Omental fat pad (tissue), 4 donors: ENCODE results near the gene GUCY1A2. TPM values are rescaled to one million over a fixed set of nuclear protein-coding genes. Genes with fewer than 3 reads are reported as not detected.
"Not testable (repeated sequence)": the region's sequence is repeated elsewhere in the genome, so short reads cannot be mapped to it uniquely, and the experiment has no call there.

Experiments
- ATAC-seq: fragments of 150-250 bp; one replicate; pipeline ENCODE4 v1.9.1; 2016; ENCODE audit warnings: mild to moderate bottlenecking, moderate library complexity; ENCODE audit not compliant: low FRiP score
- DNase-seq: peaks from one replicate; pipeline ENCODE4 v3.0.0-alpha.2; 2019; ENCODE audit warnings: low spot score
- total RNA-seq, 4 donors: library from RNA; depleted of rRNA; stranded (reverse); fragments of >200 nt; gene quantifications; one replicate each; pipeline ENCODE4 v1.1.0, GENCODE V29; 2016
- TF ChIP-seq, protein P1 (sequence below), 3 donors: fragments of 450-650 bp; IDR thresholded peaks; one replicate each; pipeline ENCODE4 v1.5.1; 2016 to 2017; ENCODE audit warnings: antibody characterized with exemption in 3 of 3, mild to moderate bottlenecking in 3 of 3, moderate library complexity in 2 of 3

GUCY1A2 gene
- total RNA-seq, 4 donors from 2014 or later: 2.8 to 26.6 (median 5.1) TPM

DNA sequence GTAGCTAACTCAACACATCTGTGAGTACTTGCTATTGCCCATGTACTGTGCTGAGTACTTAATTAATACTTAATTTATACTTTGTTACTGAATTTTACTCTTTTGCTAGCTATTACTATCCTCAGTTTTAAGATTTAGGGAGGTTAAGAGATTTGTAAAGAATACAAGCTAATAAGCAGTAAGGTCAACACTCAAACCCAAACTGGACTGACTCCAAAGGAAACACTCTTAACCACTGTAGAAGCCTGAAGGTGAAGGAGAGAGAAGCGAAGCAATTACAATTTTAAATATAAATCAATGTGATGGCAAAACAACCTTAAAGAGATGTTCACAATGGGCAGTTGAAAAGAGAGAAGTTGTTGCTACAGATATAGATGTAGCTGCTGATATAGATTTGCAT, 204.5 kb downstream of the GUCY1A2 start:
- ATAC-seq (no peak), DNase-seq (no peak)
- TF ChIP-seq, protein P1, sequence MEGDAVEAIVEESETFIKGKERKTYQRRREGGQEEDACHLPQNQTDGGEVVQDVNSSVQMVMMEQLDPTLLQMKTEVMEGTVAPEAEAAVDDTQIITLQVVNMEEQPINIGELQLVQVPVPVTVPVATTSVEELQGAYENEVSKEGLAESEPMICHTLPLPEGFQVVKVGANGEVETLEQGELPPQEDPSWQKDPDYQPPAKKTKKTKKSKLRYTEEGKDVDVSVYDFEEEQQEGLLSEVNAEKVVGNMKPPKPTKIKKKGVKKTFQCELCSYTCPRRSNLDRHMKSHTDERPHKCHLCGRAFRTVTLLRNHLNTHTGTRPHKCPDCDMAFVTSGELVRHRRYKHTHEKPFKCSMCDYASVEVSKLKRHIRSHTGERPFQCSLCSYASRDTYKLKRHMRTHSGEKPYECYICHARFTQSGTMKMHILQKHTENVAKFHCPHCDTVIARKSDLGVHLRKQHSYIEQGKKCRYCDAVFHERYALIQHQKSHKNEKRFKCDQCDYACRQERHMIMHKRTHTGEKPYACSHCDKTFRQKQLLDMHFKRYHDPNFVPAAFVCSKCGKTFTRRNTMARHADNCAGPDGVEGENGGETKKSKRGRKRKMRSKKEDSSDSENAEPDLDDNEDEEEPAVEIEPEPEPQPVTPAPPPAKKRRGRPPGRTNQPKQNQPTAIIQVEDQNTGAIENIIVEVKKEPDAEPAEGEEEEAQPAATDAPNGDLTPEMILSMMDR (IDR thresholded peaks at IDR 0.05): no peak

DNA sequence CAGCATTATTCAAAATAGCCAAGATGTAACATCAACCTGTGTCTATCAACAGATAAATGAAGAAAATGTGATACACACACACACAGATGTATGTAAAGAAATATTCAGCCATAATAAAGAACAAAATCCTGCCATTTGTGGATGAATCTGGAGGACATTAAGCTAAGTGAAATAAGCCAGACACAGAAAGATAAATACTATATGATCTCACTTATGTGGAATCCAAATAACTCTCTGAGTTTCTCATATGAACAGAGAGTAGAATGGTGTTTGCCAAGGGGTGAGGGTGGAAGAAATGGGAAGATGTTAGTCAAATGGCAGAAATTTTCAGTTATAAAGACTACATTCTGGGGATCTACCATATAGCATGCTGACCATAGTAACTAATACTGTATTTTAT, 224.2 kb downstream of the GUCY1A2 start:
- no peak for ATAC-seq
- no peak for DNase-seq

DNA sequence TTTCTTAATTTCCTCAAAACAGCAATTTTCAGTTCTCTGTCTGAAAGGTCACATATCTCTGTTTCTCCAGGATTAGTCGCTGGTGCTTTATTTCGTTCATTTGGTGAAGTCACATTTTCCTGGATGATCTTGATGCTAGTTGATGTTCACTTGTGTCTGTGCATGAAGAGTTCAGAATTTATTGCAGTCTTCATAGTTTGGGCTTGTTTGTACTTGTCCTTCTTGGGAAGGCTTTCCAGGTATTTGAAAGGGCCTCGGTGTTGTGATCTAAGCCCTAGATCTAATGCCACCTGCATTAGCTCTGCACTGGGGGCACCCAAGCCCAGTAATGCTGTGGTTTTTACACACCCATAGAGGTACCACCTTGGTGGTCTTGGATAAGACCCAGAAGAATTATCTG, 228.9 kb downstream of the GUCY1A2 start:
- ATAC-seq (no peak), DNase-seq (no peak)
- TF ChIP-seq, protein P1 (IDR thresholded peaks at IDR 0.05): no peak

More for the DNA sequence above, 224.2 kb downstream of the GUCY1A2 start:
- TF ChIP-seq, protein P1 (IDR thresholded peaks at IDR 0.05): no peak

DNA sequence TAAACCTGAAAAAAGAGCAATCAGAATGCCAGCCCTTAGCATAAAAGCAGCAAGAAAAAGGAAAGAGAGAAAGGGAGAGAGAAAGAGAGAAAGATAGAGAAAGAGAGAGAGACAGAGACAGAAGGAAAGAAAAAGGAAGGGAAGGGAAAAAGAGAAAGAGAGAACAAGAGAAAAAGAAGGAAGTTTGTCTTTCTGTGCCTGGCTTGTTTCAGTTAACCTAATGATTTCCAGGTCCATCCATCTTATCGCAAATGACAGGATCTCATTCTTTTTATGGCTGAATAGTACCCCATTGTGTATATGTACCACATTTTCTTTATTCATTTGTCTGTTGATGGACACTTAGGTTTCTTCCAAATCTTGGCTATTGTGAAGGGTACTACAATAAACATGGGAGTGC, 230.8 kb downstream of the GUCY1A2 start:
- DNase-seq: no peak
- no peak for ATAC-seq
- TF ChIP-seq, protein P1 (IDR thresholded peaks at IDR 0.05): no peak

DNA sequence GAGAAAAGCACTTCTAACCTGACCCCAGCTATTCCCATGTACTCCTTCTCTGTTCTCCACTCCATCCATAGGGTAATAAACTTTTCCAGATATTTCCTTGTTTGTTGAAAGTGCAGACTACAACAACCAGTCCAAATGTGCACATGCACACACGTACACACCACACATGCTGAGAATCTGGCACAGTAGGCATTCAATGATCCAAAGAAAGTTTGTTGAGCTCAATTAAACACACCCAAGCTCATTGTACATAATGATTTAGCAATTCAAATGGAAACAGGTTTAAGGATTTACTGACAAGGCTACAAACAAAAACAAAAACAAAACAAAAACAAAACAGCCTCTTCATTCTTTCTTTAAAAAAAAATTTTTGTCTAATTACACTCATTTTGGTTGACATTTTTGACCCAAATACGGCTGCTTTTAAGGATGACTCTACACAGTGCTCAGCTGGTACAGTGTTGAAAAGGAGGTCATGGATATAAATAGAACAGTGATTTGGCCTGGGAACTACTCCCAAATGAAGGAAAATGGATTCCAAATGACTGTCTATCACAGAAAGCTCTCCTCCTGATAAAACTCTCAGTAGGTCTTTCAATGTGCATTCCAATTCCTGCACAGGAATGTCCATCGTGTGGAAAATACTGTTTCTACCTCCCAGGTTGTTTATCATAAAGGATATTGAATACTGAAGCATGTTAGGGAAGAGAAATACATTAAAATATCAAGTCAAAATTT, 232.2 kb downstream of the GUCY1A2 start:
- TF ChIP-seq, protein P1 (IDR thresholded peaks at IDR 0.05): no peak
- no peak for DNase-seq
- no peak for ATAC-seq

DNA sequence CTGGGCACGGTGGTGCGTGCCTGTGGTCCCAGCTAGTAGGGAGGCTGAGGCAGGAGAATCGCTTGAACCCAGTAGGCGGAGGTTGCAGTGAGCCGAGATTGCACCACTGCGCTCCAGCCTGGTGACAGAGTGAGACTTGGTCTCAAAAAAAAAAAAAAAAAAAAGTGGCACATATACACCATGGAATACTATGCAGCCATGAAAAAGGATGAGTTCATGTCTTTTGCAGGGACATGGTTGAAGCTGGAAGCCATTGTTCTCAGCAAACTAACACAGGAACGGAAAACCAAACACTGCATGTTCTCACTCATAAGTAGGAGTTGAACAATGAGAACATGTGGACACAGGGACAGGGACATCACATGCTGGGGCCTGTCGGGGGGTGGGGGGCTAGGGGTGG, 241.0 kb downstream of the GUCY1A2 start:
- DNase-seq, ATAC-seq: not testable (repeated sequence)

DNA sequence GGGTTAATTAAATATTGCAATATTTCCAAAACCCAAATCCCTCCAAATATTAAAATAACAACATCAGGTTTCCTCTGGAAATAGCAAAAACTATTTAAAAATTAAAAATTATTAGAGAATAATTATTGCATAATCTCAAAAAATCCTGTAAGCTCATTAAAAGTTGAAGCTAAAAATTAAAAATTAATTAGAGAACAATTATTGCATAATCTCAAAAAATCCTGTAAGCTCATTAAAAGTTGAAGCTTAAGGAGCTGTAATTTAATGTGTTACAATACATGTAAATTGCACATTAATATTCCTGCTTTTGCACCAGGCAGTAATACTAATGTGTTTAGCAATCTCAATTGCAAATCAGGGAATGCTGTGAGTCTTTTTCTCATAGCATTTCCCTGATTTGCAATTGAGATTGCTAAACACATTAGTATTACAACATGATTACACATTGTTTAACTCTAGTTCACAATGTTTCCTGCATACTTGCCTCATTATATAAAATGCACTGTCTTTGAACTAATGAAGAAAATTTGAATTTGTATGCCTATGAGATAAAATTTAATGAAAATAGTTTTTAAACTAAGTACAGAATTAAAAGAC, 247.7 kb downstream of the GUCY1A2 start:
- TF ChIP-seq, protein P1 (IDR thresholded peaks at IDR 0.05): no peak
- DNase-seq (no peak), ATAC-seq (no peak)
